ENCODE measurements around the gene CMTM8.

DNA sequence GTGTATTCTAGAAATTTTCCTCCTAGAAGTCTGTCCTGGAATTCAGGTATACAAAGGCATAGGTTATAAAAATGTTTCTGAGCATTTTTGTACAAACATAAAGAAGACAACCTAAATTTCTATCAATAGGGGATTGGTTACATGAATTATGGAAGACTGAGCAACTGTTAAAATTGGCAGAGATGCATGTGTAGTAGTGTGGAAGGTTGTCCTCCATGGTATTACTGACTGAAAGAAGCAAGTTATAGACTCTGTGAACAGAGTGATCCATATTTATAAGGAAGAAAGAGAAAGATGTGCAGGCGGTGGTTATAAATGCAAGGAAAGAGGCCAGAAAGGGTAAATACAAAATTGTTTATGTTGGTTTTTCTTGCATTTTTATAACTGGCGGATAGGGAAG is 114.9 kb downstream of the CMTM8 start:
- TF ChIP-seq, protein P1, sequence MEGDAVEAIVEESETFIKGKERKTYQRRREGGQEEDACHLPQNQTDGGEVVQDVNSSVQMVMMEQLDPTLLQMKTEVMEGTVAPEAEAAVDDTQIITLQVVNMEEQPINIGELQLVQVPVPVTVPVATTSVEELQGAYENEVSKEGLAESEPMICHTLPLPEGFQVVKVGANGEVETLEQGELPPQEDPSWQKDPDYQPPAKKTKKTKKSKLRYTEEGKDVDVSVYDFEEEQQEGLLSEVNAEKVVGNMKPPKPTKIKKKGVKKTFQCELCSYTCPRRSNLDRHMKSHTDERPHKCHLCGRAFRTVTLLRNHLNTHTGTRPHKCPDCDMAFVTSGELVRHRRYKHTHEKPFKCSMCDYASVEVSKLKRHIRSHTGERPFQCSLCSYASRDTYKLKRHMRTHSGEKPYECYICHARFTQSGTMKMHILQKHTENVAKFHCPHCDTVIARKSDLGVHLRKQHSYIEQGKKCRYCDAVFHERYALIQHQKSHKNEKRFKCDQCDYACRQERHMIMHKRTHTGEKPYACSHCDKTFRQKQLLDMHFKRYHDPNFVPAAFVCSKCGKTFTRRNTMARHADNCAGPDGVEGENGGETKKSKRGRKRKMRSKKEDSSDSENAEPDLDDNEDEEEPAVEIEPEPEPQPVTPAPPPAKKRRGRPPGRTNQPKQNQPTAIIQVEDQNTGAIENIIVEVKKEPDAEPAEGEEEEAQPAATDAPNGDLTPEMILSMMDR (IDR thresholded peaks at IDR 0.05): no peak
- TF ChIP-seq MYBL2 (CRISPR knock-in tag; IDR thresholded peaks at IDR 0.05) (no peak), TEAD4 (CRISPR knock-in tag; IDR thresholded peaks at IDR 0.05) (no peak), SMAD4 (CRISPR knock-in tag; IDR thresholded peaks at IDR 0.05) (no peak), ZNF532 (CRISPR knock-in tag; IDR thresholded peaks at IDR 0.05; ENCODE audit: borderline replicate concordance) (no peak), ELF4 (CRISPR knock-in tag; IDR thresholded peaks at IDR 0.05; ENCODE audit: low read depth) (no peak), USF1 (CRISPR knock-in tag; IDR thresholded peaks at IDR 0.05) (no peak), MAX (CRISPR knock-in tag; IDR thresholded peaks at IDR 0.05) (no peak), AR (CRISPR knock-in tag; IDR thresholded peaks at IDR 0.05) (no peak)
- TF ChIP-seq, protein P2, sequence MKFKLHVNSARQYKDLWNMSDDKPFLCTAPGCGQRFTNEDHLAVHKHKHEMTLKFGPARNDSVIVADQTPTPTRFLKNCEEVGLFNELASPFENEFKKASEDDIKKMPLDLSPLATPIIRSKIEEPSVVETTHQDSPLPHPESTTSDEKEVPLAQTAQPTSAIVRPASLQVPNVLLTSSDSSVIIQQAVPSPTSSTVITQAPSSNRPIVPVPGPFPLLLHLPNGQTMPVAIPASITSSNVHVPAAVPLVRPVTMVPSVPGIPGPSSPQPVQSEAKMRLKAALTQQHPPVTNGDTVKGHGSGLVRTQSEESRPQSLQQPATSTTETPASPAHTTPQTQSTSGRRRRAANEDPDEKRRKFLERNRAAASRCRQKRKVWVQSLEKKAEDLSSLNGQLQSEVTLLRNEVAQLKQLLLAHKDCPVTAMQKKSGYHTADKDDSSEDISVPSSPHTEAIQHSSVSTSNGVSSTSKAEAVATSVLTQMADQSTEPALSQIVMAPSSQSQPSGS (CRISPR knock-in tag; IDR thresholded peaks at IDR 0.05; ENCODE audit: borderline replicate concordance, low read depth): no peak
